H9 (cell line): ENCODE data around the gene RND2. TPM values are rescaled to one million over a fixed set of nuclear protein-coding genes. Genes with fewer than 3 reads are reported as not detected.

Experiments
- DNase-seq: peaks from one replicate; pipeline ENCODE4 v3.0.0-alpha.2; 2017
- H2AFZ ChIP-seq: one replicate; pipeline ENCODE4 v1.6.1; 2013; ENCODE audit warnings: mild to moderate bottlenecking, low read length, control low read depth, moderate library complexity
- H2AK5ac ChIP-seq: 2 replicates; pipeline ENCODE4 v1.6.1; 2013; ENCODE audit warnings: low read length, control low read depth, mixed read lengths; ENCODE audit not compliant: insufficient read length
- H2BK120ac ChIP-seq: one replicate; pipeline ENCODE4 v1.6.1; 2013; ENCODE audit warnings: low read depth, mild to moderate bottlenecking, low read length, control low read depth, inconsistent platforms; ENCODE audit not compliant: poor library complexity, severe bottlenecking
- H2BK12ac ChIP-seq: 2 replicates; pipeline ENCODE4 v1.6.1; 2013; ENCODE audit warnings: low read length, control low read depth, mixed read lengths, low read depth; ENCODE audit not compliant: insufficient read length
- H2BK15ac ChIP-seq: 2 replicates; pipeline ENCODE4 v1.6.1; 2013; ENCODE audit warnings: low read depth, low read length, control low read depth
- H2BK20ac ChIP-seq: one replicate; pipeline ENCODE4 v1.6.1; 2013; ENCODE audit warnings: low read depth, mild to moderate bottlenecking, low read length, control low read depth, inconsistent platforms; ENCODE audit not compliant: poor library complexity, severe bottlenecking
- H2BK5ac ChIP-seq: 2 replicates; pipeline ENCODE4 v1.6.1; 2013; ENCODE audit warnings: low read length, control low read depth, mixed read lengths; ENCODE audit not compliant: insufficient read length
- H3K14ac ChIP-seq: 2 replicates; pipeline ENCODE4 v1.6.1; 2013; ENCODE audit warnings: low read length, control low read depth; ENCODE audit not compliant: insufficient read depth
- H3K18ac ChIP-seq: 2 replicates; pipeline ENCODE4 v1.6.1; 2013; ENCODE audit warnings: low read depth, mild to moderate bottlenecking, mixed read lengths, low read length, control low read depth; ENCODE audit not compliant: insufficient read length
- H3K23ac ChIP-seq: 2 replicates; pipeline ENCODE4 v1.6.1; 2013; ENCODE audit warnings: low read length, control low read depth, mixed read lengths, low read depth; ENCODE audit not compliant: insufficient read length
- H3K23me2 ChIP-seq: 2 replicates; pipeline ENCODE4 v1.6.1; 2013; ENCODE audit warnings: low read depth, mild to moderate bottlenecking, mixed read lengths, low read length, control low read depth; ENCODE audit not compliant: insufficient read length, poor library complexity, severe bottlenecking
- H3K27ac ChIP-seq: 2 replicates; pipeline ENCODE4 v1.5.1; 2013; ENCODE audit warnings: low read length, control low read depth, mixed read lengths, low read depth; ENCODE audit not compliant: insufficient read length
- H3K27me3 ChIP-seq: 2 replicates; pipeline ENCODE4 v1.6.1; 2013; ENCODE audit warnings: low read length, control low read depth, inconsistent platforms; ENCODE audit not compliant: insufficient read depth
- H3K4ac ChIP-seq: 2 replicates; pipeline ENCODE4 v1.6.1; 2013; ENCODE audit warnings: low read depth, mild to moderate bottlenecking, control low read depth, inconsistent platforms, low read length, moderate library complexity
- H3K4me1 ChIP-seq: 2 replicates; pipeline ENCODE4 v1.6.1; 2013; ENCODE audit warnings: low read length, control low read depth, inconsistent platforms; ENCODE audit not compliant: insufficient read depth
- H3K4me2 ChIP-seq: 2 replicates; pipeline ENCODE4 v1.6.1; 2013; ENCODE audit warnings: low read length, control low read depth, mixed read lengths; ENCODE audit not compliant: insufficient read length, insufficient read depth
- H3K56ac ChIP-seq: 2 replicates; pipeline ENCODE4 v1.6.1; 2013; ENCODE audit warnings: low read depth, mild to moderate bottlenecking, mixed read lengths, low read length, control low read depth; ENCODE audit not compliant: insufficient read length
- H3K79me1 ChIP-seq: 2 replicates; pipeline ENCODE4 v1.6.1; 2013; ENCODE audit warnings: low read depth, mild to moderate bottlenecking, moderate library complexity, low read length, control low read depth, inconsistent platforms; ENCODE audit not compliant: insufficient read depth, poor library complexity, severe bottlenecking
- H3K79me2 ChIP-seq: 2 replicates; pipeline ENCODE4 v1.6.1; 2013; ENCODE audit warnings: low read length, control low read depth, inconsistent platforms; ENCODE audit not compliant: insufficient read depth
- H3K9ac ChIP-seq: 2 replicates; pipeline ENCODE4 v1.6.1; 2013; ENCODE audit warnings: low read length, control low read depth, mixed read lengths; ENCODE audit not compliant: insufficient read length; ENCODE audit errors: extremely low read depth
- H3K9me3 ChIP-seq: one replicate; pipeline ENCODE4 v1.6.1; 2013; ENCODE audit warnings: low read depth, low read length, inconsistent platforms; ENCODE audit not compliant: control insufficient read depth
- H3T11ph ChIP-seq: one replicate; pipeline ENCODE4 v1.6.1; 2013; ENCODE audit warnings: mild to moderate bottlenecking, low read length, control low read depth, inconsistent platforms
- H4K20me1 ChIP-seq: one replicate; pipeline ENCODE4 v1.6.1; 2013; ENCODE audit not compliant: control insufficient read depth, insufficient read length, insufficient read depth
- H4K5ac ChIP-seq: 2 replicates; pipeline ENCODE4 v1.6.1; 2013; ENCODE audit warnings: low read depth, mild to moderate bottlenecking, mixed read lengths, low read length, control low read depth; ENCODE audit not compliant: insufficient read length
- H4K8ac ChIP-seq: replicated peaks from 2 replicates; pipeline ENCODE4 v1.6.1; 2013; ENCODE audit warnings: low read length, control low read depth, mixed read lengths, low read depth; ENCODE audit not compliant: insufficient read length
- H4K91ac ChIP-seq: 2 replicates; pipeline ENCODE4 v1.6.1; 2013; ENCODE audit warnings: low read depth, mild to moderate bottlenecking, moderate library complexity, mixed read lengths, low read length, control low read depth; ENCODE audit not compliant: insufficient read length
- H3K27ac Mint-ChIP-seq, 3 experiments: 2 replicates in 2 of 3; 3 replicates in 1 of 3; pipeline ENCODE4 v1.8.0; 2020 to 2021; ENCODE audit warnings: mixed read lengths in 3 of 3, mild to moderate bottlenecking in 1 of 3, moderate library complexity in 1 of 3
- H3K27me3 Mint-ChIP-seq: 2 replicates; pipeline ENCODE4 v1.8.0; 2021; ENCODE audit warnings: low read depth, mild to moderate bottlenecking, moderate library complexity, mixed read lengths
- H3K36me3 Mint-ChIP-seq, 3 experiments: 2 replicates in 2 of 3; 3 replicates in 1 of 3; pipeline ENCODE4 v1.8.0; 2020 to 2021; ENCODE audit warnings: low read depth in 3 of 3, mixed read lengths in 3 of 3; ENCODE audit not compliant: insufficient read depth in 1 of 3
- H3K4me1 Mint-ChIP-seq, 2 experiments: 2 replicates each; pipeline ENCODE4 v1.8.0; 2020; ENCODE audit warnings: mixed read lengths in 2 of 2
- H3K4me3 Mint-ChIP-seq, 2 experiments: 2 replicates in 1 of 2; 3 replicates in 1 of 2; pipeline ENCODE4 v1.8.0; 2020 to 2021; ENCODE audit warnings: mild to moderate bottlenecking in 2 of 2, mixed read lengths in 2 of 2, moderate library complexity in 1 of 2
- H3K9me3 Mint-ChIP-seq, 2 experiments: 2 replicates in 1 of 2; 3 replicates in 1 of 2; pipeline ENCODE4 v1.8.0; 2020; ENCODE audit warnings: mild to moderate bottlenecking in 2 of 2, mixed read lengths in 2 of 2, moderate library complexity in 1 of 2
- WGBS: extraction: QIAGEN DNeasy Blood & Tissue Kit; methylation state at CpG from one replicate; pipeline ENCODE4 v1.1.7; 2013; ENCODE audit warnings: missing lambda C conversion rate, low lambda C conversion rate, mixed read lengths; ENCODE audit not compliant: insufficient read length; ENCODE audit errors: extremely low coverage; 5-methylcytosine and 5-hydroxymethylcytosine counted together
- total RNA-seq: library from RNA; stranded (reverse); gene quantifications from 2 replicates; pipeline ENCODE4 v1.2.1, GENCODE V29; 2021
- TF ChIP-seq, protein P1 (sequence below): fragments of 200-600 bp; sonication (generic); conservative IDR thresholded peaks from 3 replicates; pipeline ENCODE4 v1.8.0; 2021; ENCODE audit warnings: antibody characterized with exemption, mild to moderate bottlenecking

The RND2 gene
- total RNA-seq, 1 experiment from 2014 or later = 47.8 TPM

DNA sequence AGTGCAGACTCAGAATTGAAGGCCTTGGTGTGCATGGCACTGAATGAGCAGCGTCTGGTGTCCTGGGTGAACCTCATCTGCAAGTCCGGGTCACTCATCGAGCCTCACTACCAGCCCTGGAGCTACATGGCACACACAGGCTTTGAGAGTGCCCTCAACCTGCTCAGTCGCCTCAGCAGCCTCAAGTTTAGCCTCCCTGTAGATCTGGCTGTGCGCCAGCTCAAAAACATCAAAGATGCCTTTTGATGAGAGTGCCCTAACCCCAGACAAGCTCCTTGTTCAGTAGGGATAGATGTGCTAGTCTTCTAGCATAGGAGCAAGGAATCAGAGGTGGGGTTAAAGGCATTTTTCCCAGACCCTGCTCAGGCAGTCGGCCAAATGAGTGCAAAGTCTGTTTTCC is 33.6 kb upstream of the RND2 start:
- Histone ChIP-seq H3K18ac (no peak overlapping the region), H2BK20ac (no peak overlapping the region), H3K9me3 (no peaks in the 10 kb centered on the region), H3K4ac (no peak overlapping the region), H2BK15ac (no peak overlapping the region), H3K23me2 (no peaks in the 10 kb centered on the region), H3K4me1 (no peaks in the 10 kb centered on the region), H2AFZ (no peak overlapping the region), H3K14ac (no peak overlapping the region), H3K79me1 (no peaks in the 10 kb centered on the region), H3K56ac (no peak overlapping the region), H3T11ph (no peak overlapping the region), H2BK120ac (no peak overlapping the region), H4K8ac (no peak overlapping the region), H3K27ac (no peak overlapping the region), H4K20me1 (no peaks in the 10 kb centered on the region), H4K5ac (no peak overlapping the region), H3K79me2 (no peaks in the 10 kb centered on the region), H2BK5ac (no peak overlapping the region), H4K91ac (no peak overlapping the region), H3K9ac (no peak overlapping the region), H3K4me2 (no peak overlapping the region), H3K27me3 (no peaks in the 10 kb centered on the region), H2AK5ac (no peak overlapping the region), H2BK12ac (no peak overlapping the region), H3K23ac (no peak overlapping the region)
- Mint-ChIP-seq H3K36me3 (peaks cover 27 to 70% (median 63%) of the 10 kb centered on the region in 3 experiments; a peak in 6 of 7 replicates), H3K27me3 (no peaks in the 10 kb centered on the region), H3K4me1 (no peaks in the 10 kb centered on the region), H3K4me3 (no peak overlapping the region), H3K27ac (no peak overlapping the region), H3K9me3 (no peaks in the 10 kb centered on the region)
- no CpG with 5 or more reads among the region's 6 CpGs for WGBS
- TF ChIP-seq, protein P1, sequence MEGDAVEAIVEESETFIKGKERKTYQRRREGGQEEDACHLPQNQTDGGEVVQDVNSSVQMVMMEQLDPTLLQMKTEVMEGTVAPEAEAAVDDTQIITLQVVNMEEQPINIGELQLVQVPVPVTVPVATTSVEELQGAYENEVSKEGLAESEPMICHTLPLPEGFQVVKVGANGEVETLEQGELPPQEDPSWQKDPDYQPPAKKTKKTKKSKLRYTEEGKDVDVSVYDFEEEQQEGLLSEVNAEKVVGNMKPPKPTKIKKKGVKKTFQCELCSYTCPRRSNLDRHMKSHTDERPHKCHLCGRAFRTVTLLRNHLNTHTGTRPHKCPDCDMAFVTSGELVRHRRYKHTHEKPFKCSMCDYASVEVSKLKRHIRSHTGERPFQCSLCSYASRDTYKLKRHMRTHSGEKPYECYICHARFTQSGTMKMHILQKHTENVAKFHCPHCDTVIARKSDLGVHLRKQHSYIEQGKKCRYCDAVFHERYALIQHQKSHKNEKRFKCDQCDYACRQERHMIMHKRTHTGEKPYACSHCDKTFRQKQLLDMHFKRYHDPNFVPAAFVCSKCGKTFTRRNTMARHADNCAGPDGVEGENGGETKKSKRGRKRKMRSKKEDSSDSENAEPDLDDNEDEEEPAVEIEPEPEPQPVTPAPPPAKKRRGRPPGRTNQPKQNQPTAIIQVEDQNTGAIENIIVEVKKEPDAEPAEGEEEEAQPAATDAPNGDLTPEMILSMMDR = no peak
- DNase-seq = no peak
